K562 (cell line): ENCODE results near the gene PRMT2. TPM values are rescaled to one million over a fixed set of nuclear protein-coding genes. Genes with fewer than 3 reads are reported as not detected.

Source experiments
- ESRRB ChIP-seq: fragments of 250-450 bp; sonication (Bioruptor Pico); IDR thresholded peaks from 2 replicates; pipeline ENCODE4 v1.5.0; 2020; ENCODE audit warnings: mild to moderate bottlenecking, moderate library complexity, borderline replicate concordance
- MTA1 ChIP-seq: fragments of 450-650 bp; IDR thresholded peaks from 2 replicates; pipeline ENCODE4 v1.6.1; 2017; ENCODE audit warnings: borderline replicate concordance
- RREB1 ChIP-seq: fragments of 250-450 bp; sonication (Bioruptor Pico); IDR thresholded peaks from 2 replicates; pipeline ENCODE4 v1.4.0; 2020
- SMARCB1 ChIP-seq: IDR thresholded peaks from 2 replicates; pipeline ENCODE4 v1.6.1; 2011; ENCODE audit warnings: improper control_type of control experiment, low read depth; ENCODE audit not compliant: insufficient read length
- ZNF12 ChIP-seq: sonication (generic); formaldehyde crosslinking; IDR thresholded peaks from 2 replicates; pipeline ENCODE4 v1.4.0; 2020; ENCODE audit warnings: mild to moderate bottlenecking, missing genetic modification reagents
- ZNF282 ChIP-seq: sonication (generic); formaldehyde crosslinking; IDR thresholded peaks from 2 replicates; pipeline ENCODE4 v1.8.1; 2023; ENCODE audit warnings: missing genetic modification reagents
- ZNF740 ChIP-seq, 3 experiments: fragments of 200-800 bp in 1 of 3; sonication (Bioruptor generic) in 1 of 3; sonication (generic) in 1 of 3; formaldehyde crosslinking in 1 of 3; IDR thresholded peaks; 2 replicates each; pipeline versions ENCODE4 v1.6.1 to v1.8.0; 2016 to 2022; ENCODE audit warnings: mild to moderate bottlenecking in 2 of 3, missing compliant biosample characterization in 2 of 3, missing genetic modification characterization in 2 of 3, missing genetic modification reagents in 1 of 3
- polyA plus RNA-seq, 8 experiments: library from polyadenylated mRNA; depleted of rRNA in 4 of 8; stranded (reverse) in 5 of 8; unstranded in 3 of 8; fragments of >200 nt; fragmentation: Nextera tagmentation in 2 of 8; fragmentation: Illumina TruSeq in 1 of 8; extraction: Ambion mirVana in 2 of 8; extraction: Trizol in 1 of 8; gene quantifications; 2 replicates each; pipeline versions ENCODE4 v1.2.1 to v1.2.3, GENCODE V29; 2011 to 2014; ENCODE audit warnings: inconsistent platforms in 1 of 8, missing spikeins in 1 of 8
- total RNA-seq, 7 experiments: library from RNA; depleted of rRNA in 6 of 7; stranded (reverse); fragments of >200 nt in 6 of 7; fragmentation: Illumina TruSeq in 2 of 7; extraction: Trizol in 2 of 7; gene quantifications; 2 replicates each; pipeline versions ENCODE4 v1.2.1 to v1.2.3, GENCODE V29; 2011 to 2021; ENCODE audit warnings: low replicate concordance in 1 of 7
- TF ChIP-seq, protein P1 (sequence below): fragments of 250-450 bp; sonication (Bioruptor Pico); IDR thresholded peaks from 2 replicates; pipeline ENCODE4 v1.9.0; 2021; ENCODE audit warnings: mild to moderate bottlenecking, inconsistent platforms

The PRMT2 gene
- total and polyA plus RNA-seq, 9 of the 15 experiments (the other 6 are each of a cell fraction or from before 2014, with no cell fraction given): 37.2 to 85.7 (median 59.3) TPM

- TF ChIP-seq RREB1: no peak
- TF ChIP-seq, protein P1, sequence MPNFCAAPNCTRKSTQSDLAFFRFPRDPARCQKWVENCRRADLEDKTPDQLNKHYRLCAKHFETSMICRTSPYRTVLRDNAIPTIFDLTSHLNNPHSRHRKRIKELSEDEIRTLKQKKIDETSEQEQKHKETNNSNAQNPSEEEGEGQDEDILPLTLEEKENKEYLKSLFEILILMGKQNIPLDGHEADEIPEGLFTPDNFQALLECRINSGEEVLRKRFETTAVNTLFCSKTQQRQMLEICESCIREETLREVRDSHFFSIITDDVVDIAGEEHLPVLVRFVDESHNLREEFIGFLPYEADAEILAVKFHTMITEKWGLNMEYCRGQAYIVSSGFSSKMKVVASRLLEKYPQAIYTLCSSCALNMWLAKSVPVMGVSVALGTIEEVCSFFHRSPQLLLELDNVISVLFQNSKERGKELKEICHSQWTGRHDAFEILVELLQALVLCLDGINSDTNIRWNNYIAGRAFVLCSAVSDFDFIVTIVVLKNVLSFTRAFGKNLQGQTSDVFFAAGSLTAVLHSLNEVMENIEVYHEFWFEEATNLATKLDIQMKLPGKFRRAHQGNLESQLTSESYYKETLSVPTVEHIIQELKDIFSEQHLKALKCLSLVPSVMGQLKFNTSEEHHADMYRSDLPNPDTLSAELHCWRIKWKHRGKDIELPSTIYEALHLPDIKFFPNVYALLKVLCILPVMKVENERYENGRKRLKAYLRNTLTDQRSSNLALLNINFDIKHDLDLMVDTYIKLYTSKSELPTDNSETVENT (CRISPR knock-in tag): no peak
- no peak for TF ChIP-seq SMARCB1
- no peak for TF ChIP-seq ESRRB (CRISPR knock-in tag)
- no peak for TF ChIP-seq MTA1
- TF ChIP-seq ZNF12 (CRISPR knock-in tag): no peak
- no peak for TF ChIP-seq ZNF740 (CRISPR knock-in tag; IDR thresholded peaks at IDR 0.05)
- no peak for TF ChIP-seq ZNF740 (tag; IDR thresholded peaks at IDR 0.05)
- TF ChIP-seq ZNF282 (CRISPR knock-in tag): no peak
Observed at GRCh38 chr21:46610018-46610701, 25.3 kb upstream of the PRMT2 start (continued).
